Uterus (tissue), 4 donors: ENCODE results near the gene CNTNAP4. TPM values are rescaled to one million over a fixed set of nuclear protein-coding genes. Genes with fewer than 3 reads are reported as not detected.

ENCODE experiments used
- DNase-seq, 2 donors: peaks; one replicate each; pipeline ENCODE4 v3.0.0-alpha.2; 2019 to 2020
- H3K27ac ChIP-seq, 2 donors: fragments of 200-600 bp; sonication (generic); 1 replicate in 1 of 2; 2 replicates in 1 of 2; pipeline ENCODE4 v1.5.1; 2016 to 2018
- H3K27me3 ChIP-seq, 2 donors: fragments of 200-600 bp; sonication (generic); one replicate each; pipeline ENCODE4 v1.5.1; 2018 to 2019; ENCODE audit warnings: control low read depth in 1 of 2
- H3K36me3 ChIP-seq, 2 donors: fragments of 200-600 bp; sonication (generic); one replicate each; pipeline ENCODE4 v1.5.1; 2019; ENCODE audit warnings: control low read depth in 1 of 2
- H3K4me1 ChIP-seq, 2 donors: fragments of 200-600 bp; sonication (generic); one replicate each; pipeline ENCODE4 v1.5.1; 2018 to 2019; ENCODE audit warnings: control low read depth in 1 of 2
- H3K4me3 ChIP-seq, 2 donors: fragments of 200-600 bp; sonication (generic); 1 replicate in 1 of 2; 2 replicates in 1 of 2; pipeline ENCODE4 v1.5.1; 2018 to 2019; ENCODE audit warnings: mild to moderate bottlenecking in 1 of 2
- H3K9me3 ChIP-seq, 2 donors: fragments of 200-600 bp; sonication (generic); one replicate each; pipeline ENCODE4 v1.5.1; 2019; ENCODE audit warnings: control low read depth in 1 of 2
- CTCF ChIP-seq, 4 experiments: fragments of 200-600 bp in 2 of 4; fragments of 450-650 bp in 2 of 4; sonication (generic) in 2 of 4; IDR thresholded peaks; one replicate each; pipeline ENCODE4 v1.5.1; 2016 to 2019; ENCODE audit warnings: antibody characterized with exemption in 4 of 4, mild to moderate bottlenecking in 2 of 4, moderate library complexity in 1 of 4
- POLR2A ChIP-seq, 2 donors: fragments of 450-650 bp; IDR thresholded peaks; one replicate each; pipeline ENCODE4 v1.6.1; 2016; ENCODE audit warnings: antibody characterized with exemption in 2 of 2, mild to moderate bottlenecking in 1 of 2, moderate library complexity in 1 of 2
- intact Hi-C: fragments of 100-400 bp; cut with DNase I; formaldehyde crosslinking; loops from one replicate; pipeline ENCODE4 v1.15.1; 2023; ENCODE audit warnings: low total_unique reads
- total RNA-seq, 4 donors: library from RNA; depleted of rRNA in 3 of 4; stranded (reverse); fragments of >200 nt in 3 of 4; gene quantifications; one replicate each; pipeline versions ENCODE4 v1.1.0 to v1.2.4, GENCODE V29; 2014 to 2023
- donor health status: DM: yes; HTN: yes; CAD: no.

Gene CNTNAP4
- total RNA-seq, 4 donors from 2014 or later: 20.3 TPM; not detected in 3

- Histone ChIP-seq H3K4me1 (no peaks in the 10 kb centered on the region), H3K9me3 (no peaks in the 10 kb centered on the region), H3K36me3 (no peaks in the 10 kb centered on the region), H3K4me3 (no peak overlapping the region), H3K27ac (no peak overlapping the region), H3K27me3 (no peaks in the 10 kb centered on the region)
- no peak for TF ChIP-seq POLR2A (IDR thresholded peaks at IDR 0.05)
- TF ChIP-seq CTCF (IDR thresholded peaks at IDR 0.05): no peak
- DNase-seq: no peak
- intact Hi-C loops: no loop called here
Observed at GRCh38 chr16:76373998-76374397, 96.8 kb downstream of the CNTNAP4 start.

- intact Hi-C loops: no loop called here
- no peak overlapping the region for H3K4me3 ChIP-seq
- no peak overlapping the region for H3K27ac ChIP-seq
- no peak for TF ChIP-seq POLR2A (IDR thresholded peaks at IDR 0.05)
- no peak for TF ChIP-seq CTCF (IDR thresholded peaks at IDR 0.05)
- H3K36me3 ChIP-seq: no peaks in the 10 kb centered on the region
- no peaks in the 10 kb centered on the region for H3K9me3 ChIP-seq
- H3K4me1 ChIP-seq: no peaks in the 10 kb centered on the region
- no peak for DNase-seq
- no peaks in the 10 kb centered on the region for H3K27me3 ChIP-seq
Observed at GRCh38 chr16:76376988-76377387, 99.8 kb downstream of the CNTNAP4 start.

GRCh38 chr16:76378020-76378419, 100.8 kb downstream of the CNTNAP4 start:
- no peaks in the 10 kb centered on the region for H3K9me3 ChIP-seq
- no peaks in the 10 kb centered on the region for H3K27me3 ChIP-seq
- H3K4me3 ChIP-seq: no peak overlapping the region
- TF ChIP-seq CTCF (IDR thresholded peaks at IDR 0.05) (no peak), POLR2A (IDR thresholded peaks at IDR 0.05) (no peak)
- intact Hi-C loops: no loop called here
- no peak overlapping the region for H3K27ac ChIP-seq
- no peaks in the 10 kb centered on the region for H3K36me3 ChIP-seq
- DNase-seq: no peak
- no peaks in the 10 kb centered on the region for H3K4me1 ChIP-seq

GRCh38 chr16:76381096-76381495, 103.9 kb downstream of the CNTNAP4 start:
- no peaks in the 10 kb centered on the region for H3K36me3 ChIP-seq
- intact Hi-C loops: no loop called here
- no peak overlapping the region for H3K4me3 ChIP-seq
- H3K27ac ChIP-seq: no peak overlapping the region
- H3K9me3 ChIP-seq: no peaks in the 10 kb centered on the region
- TF ChIP-seq CTCF (IDR thresholded peaks at IDR 0.05) (no peak), POLR2A (IDR thresholded peaks at IDR 0.05) (no peak)
- DNase-seq: no peak
- H3K4me1 ChIP-seq: no peaks in the 10 kb centered on the region
- no peaks in the 10 kb centered on the region for H3K27me3 ChIP-seq

GRCh38 chr16:76385601-76386230, 108.5 kb downstream of the CNTNAP4 start:
- no peak for DNase-seq
- Histone ChIP-seq H3K36me3 (no peaks in the 10 kb centered on the region), H3K27me3 (no peaks in the 10 kb centered on the region), H3K9me3 (no peaks in the 10 kb centered on the region), H3K4me3 (no peak overlapping the region), H3K4me1 (no peaks in the 10 kb centered on the region), H3K27ac (no peak overlapping the region)
- TF ChIP-seq POLR2A (IDR thresholded peaks at IDR 0.05): no peak
- no peak for TF ChIP-seq CTCF (IDR thresholded peaks at IDR 0.05)
- intact Hi-C loops: no loop called here
